GM18505 (cell line): ENCODE data around the gene CPLANE2.
"Not testable (repeated sequence)": the region's sequence is repeated elsewhere in the genome, so short reads cannot be mapped to it uniquely, and the experiment has no call there.

Experiments used
- ATAC-seq: cut with Tn5 transposase; IDR thresholded peaks from one replicate; pipeline ENCODE4 v1.9.1; 2021; ENCODE audit not compliant: unreplicated experiment
- POLR2A ChIP-seq: IDR thresholded peaks from 4 replicates; pipeline ENCODE4 v1.6.1; 2011; ENCODE audit warnings: borderline replicate concordance; ENCODE audit not compliant: insufficient read depth, insufficient read length; ENCODE audit errors: extremely low read depth

Gene CPLANE2

DNA sequence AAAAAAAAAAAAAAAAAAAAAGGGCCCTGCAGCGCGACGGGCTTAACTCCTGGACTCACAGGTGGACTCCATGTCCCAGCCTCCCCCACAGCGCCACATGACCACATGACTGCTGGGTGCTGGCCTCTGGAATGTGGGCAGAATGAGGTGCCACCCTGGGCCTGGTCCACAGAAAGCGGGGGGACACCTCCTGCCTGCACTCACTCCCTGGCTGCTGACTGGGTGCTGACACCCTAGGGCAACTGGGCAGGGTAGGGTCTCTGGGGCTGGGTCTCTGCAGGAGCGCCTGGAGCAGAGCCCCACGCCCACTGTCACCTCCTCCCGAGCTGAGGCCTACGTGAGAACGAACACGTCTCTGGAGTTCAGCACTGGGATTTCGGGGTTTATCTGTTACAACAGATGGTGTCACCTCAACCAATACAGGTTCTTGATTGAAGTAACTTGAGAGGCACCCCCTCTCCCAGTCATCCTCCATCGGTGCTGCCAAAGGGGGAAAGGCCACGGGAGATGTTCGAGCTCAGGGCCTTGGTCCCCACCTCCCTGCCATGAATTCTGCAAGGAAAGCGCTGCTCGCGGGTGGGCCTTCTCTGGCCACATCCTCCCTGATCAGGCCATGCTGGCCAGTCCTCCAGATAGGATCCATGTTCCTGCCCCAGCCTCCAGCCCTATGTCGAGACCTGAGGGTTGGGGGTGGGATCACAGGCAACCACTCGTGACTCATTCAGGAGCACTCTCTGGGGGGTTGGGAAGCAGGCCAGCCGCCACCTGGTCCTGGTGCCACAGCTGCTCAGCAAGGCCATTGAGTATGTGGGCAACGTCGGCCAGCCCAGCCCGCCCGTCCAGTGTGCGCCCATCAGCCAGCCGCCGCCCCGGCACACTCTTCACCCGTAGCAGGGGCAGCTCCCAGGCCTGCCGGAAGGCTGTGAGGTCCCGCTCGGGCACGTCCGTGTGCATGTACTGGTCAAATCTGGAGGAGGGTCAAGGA is 5.4 kb downstream of the CPLANE2 start:
- no peak for ATAC-seq
- no peak for TF ChIP-seq POLR2A

- no peak for TF ChIP-seq POLR2A
- no peak for ATAC-seq
These were observed 6.2 kb downstream of the CPLANE2 start for GRCh38 chr1:16230744-16231143.

DNA sequence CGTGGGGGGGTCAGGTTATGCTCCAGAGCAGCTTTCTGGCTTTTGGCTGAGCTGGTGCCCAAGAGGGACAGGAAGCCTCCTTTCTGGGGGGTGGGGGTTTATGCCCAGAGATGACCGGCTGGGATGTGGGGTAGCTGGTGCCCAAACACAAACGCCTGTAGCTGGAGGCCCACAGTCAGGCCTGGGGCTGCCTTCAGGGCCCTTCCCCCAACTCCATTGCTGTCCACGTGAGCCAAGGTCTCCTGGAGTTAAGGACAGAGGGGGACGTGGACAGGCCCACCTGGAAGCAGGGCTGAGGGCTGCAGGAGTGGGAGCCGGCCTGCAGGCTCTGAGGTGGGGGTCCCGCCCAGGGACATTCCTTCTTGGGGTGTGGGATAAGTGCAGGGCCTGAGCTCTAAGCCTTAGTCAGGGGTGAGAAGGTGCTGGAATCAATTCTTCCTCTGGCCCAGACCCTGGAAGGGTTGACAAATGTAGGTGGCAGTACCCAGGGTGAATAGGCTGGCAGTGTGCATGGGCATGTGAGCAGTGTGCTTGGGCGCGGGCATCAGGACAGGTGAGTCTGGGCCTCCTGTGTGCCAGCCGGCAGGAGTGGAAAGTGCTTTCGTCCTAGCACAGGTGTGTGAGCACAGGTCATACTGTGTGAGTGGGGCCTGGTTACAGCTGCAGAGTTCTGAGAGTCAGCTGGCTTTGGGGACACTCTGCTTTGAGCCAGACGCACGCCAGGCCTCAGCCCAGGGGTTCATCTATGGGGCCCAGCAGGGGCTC is 6.8 kb downstream of the CPLANE2 start:
- no peak for ATAC-seq
- no peak for TF ChIP-seq POLR2A

DNA sequence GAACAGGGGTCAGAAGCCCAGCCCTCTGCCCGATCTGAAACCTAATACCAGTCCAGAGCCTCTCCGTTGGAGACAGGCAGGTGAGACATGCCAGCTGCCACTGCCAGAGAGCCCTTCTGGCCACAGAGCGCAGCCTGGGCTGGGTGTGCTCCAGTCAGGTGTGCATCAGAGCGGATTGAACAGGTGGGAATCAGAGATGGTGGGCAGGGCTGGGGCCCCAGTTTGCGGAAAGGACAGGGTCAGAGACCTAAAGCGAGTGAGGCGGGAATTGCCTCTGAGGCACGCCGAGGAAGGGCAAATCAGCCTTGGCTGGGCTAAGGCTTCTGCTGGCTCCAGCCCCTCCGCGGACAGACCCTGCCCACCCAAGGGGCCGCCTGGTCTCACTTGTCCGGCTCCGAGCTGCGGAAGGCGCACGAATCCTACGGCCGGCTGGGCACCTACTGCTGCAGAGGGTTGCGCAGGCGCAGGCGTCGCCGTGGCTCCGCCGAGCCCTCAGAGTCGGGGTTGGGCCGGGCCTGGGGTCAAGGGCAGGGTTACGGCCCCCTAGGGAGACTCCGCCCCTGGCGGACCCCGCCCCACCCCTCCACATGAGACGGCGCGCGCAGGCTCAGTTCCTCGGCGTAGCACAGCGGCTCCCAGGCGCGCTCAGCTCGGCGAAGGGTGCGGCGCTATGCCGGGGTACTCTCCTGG is 10.3 kb downstream of the CPLANE2 start:
- no peak for TF ChIP-seq POLR2A
- no peak for ATAC-seq

GRCh38 chr1:16226129-16226489 is 10.9 kb downstream of the CPLANE2 start:
- TF ChIP-seq POLR2A = no peak
- ATAC-seq = no peak

DNA sequence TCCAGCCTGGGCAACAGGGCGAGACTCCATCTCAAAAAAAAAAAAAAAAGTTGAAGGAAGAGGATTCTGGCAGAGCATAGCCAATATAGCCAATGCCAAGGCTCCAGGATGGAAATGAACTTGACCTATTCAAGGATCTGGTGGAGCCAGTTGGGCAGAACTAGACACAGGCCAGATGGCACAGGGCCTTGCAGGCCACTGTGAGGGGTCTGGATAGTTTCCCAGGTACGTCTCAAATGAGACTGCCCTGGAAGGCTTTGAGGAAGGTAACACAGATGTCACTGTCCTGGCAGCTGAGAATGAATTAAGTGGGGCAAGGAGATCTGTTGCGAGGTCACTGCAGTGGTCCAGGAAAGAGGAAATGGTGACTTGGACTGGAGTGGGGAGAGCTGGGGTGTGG is 12.5 kb downstream of the CPLANE2 start:
- TF ChIP-seq POLR2A = no peak
- no peak for ATAC-seq

GRCh38 chr1:16222716-16223115 is 14.3 kb downstream of the CPLANE2 start:
- not testable (repeated sequence) for ATAC-seq

GRCh38 chr1:16221499-16221898 is 15.5 kb downstream of the CPLANE2 start:
- no peak for TF ChIP-seq POLR2A
- ATAC-seq = no peak

DNA sequence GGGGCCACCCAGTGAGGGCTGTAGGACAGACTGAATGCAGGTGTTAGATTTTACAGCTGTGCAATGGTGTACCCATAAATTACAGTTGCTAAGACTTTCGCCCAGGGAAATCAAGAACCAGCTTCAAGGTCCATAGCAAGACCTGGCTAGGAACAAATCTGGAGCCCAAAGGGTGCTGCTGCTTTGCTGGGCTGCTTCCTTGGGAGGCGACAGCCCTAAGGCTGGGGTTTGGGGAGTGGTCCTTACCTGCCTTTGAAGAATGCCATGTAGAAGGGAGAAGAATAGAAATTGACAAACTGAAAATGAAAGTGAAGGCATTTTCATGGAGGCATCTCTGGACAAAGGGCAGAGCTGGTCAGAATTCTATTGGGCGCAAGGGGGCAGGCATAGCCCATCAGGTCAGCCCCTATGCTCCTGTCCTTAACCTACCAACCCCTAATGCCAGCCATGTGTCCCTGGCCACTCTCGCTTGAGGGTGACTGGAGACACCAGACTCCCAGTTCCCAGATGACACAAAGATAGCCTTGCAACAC is 16.9 kb downstream of the CPLANE2 start:
- TF ChIP-seq POLR2A = no peak
- ATAC-seq = no peak

GRCh38 chr1:16218674-16219071 is 18.3 kb downstream of the CPLANE2 start:
- ATAC-seq = no peak
- TF ChIP-seq POLR2A = no peak

DNA sequence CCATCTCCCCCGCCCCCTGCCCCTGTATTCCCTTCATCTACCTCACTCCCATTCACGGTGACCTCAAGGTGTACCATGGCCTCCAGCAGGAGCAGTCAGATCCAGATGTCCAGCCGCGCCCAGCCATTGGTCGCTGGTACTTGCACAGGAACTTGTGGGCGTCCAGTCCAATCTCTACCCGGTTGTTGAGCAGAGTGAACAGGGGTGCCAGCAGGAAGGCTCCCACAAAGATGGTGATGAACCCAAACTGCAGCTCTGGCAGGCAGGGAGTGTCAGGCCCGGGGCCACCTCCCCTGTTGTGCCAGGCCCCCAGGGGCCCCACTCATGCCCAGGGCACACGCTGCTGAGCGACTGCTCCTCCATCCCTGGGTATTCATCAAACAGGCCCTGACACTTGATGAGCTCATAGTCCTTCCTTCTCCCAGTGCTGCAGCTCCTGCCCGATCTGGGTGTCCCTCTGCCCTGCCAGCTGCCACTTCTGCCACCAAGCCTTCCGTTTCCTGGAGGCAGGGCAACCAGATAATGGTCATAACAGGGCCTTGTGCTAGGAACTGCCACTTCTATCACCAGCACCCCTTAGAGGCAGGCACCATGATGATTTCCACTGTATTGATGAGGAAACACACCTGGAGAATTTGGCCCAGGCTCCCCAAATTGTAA is 18.8 kb downstream of the CPLANE2 start:
- no peak for TF ChIP-seq POLR2A
- no peak for ATAC-seq

- TF ChIP-seq POLR2A = no peak
- ATAC-seq = peak; percentile 84
These were observed 19.8 kb downstream of the CPLANE2 start for GRCh38 chr1:16217061-16217785.
